HEK293T (cell line): ENCODE data around the gene C5orf47.
A peak's percentile ranks its signal among the peaks of the same experiment; 100 is the strongest.

Source experiments
- CTCF ChIA-PET: fragments of 350-600 bp; formaldehyde crosslinking; extraction: SDS; loops from one replicate; lab custom pipeline; 2021; ENCODE audit warnings: antibody characterized with exemption, inconsistent platforms; lab: Yijun Ruan, JAX
- POLR2A ChIA-PET: fragments of 350-600 bp; formaldehyde crosslinking; extraction: SDS; loops from one replicate; lab custom pipeline; 2020; ENCODE audit warnings: antibody characterized with exemption, inconsistent platforms; lab: Yijun Ruan, JAX
- DNase-seq: peaks from one replicate; pipeline ENCODE4 v3.0.0; 2012; ENCODE audit warnings: mixed read lengths; ENCODE audit errors: extremely low spot score
- ARNT ChIP-seq: fragments of 450-650 bp; IDR thresholded peaks from 2 replicates; pipeline ENCODE4 v1.6.1; 2017; ENCODE audit warnings: mild to moderate bottlenecking
- BHLHE40 ChIP-seq: fragments of 450-650 bp; IDR thresholded peaks from 2 replicates; pipeline ENCODE4 v1.6.1; 2016; ENCODE audit warnings: mild to moderate bottlenecking, moderate library complexity, borderline replicate concordance
- CTBP1 ChIP-seq: fragments of 450-650 bp; IDR thresholded peaks from 2 replicates; pipeline ENCODE4 v1.6.1; 2016; ENCODE audit warnings: borderline replicate concordance
- ELF4 ChIP-seq: fragments of 450-650 bp; IDR thresholded peaks from 2 replicates; pipeline ENCODE4 v1.6.1; 2017; ENCODE audit warnings: antibody characterized with exemption
- FOXA1 ChIP-seq: fragments of 450-650 bp; IDR thresholded peaks from 2 replicates; pipeline ENCODE4 v1.6.1; 2016; ENCODE audit warnings: mild to moderate bottlenecking
- FOXK2 ChIP-seq: fragments of 450-650 bp; IDR thresholded peaks from 2 replicates; pipeline ENCODE4 v1.6.1; 2016; ENCODE audit warnings: mild to moderate bottlenecking
- FOXM1 ChIP-seq: fragments of 450-650 bp; IDR thresholded peaks from 2 replicates; pipeline ENCODE4 v1.6.1; 2017; ENCODE audit warnings: mild to moderate bottlenecking, borderline replicate concordance
- HDGF ChIP-seq: fragments of 450-650 bp; IDR thresholded peaks from 2 replicates; pipeline ENCODE4 v1.6.1; 2017; ENCODE audit warnings: antibody characterized with exemption, borderline replicate concordance
- L3MBTL2 ChIP-seq: fragments of 450-650 bp; conservative IDR thresholded peaks from 2 replicates; pipeline ENCODE4 v1.6.1; 2016; ENCODE audit warnings: mild to moderate bottlenecking
- LEF1 ChIP-seq: fragments of 450-650 bp; IDR thresholded peaks from 2 replicates; pipeline ENCODE4 v1.6.1; 2017; ENCODE audit warnings: mild to moderate bottlenecking, borderline replicate concordance
- NFRKB ChIP-seq: fragments of 450-650 bp; IDR thresholded peaks from 2 replicates; pipeline ENCODE4 v1.6.1; 2016; ENCODE audit warnings: mild to moderate bottlenecking, moderate library complexity
- SP1 ChIP-seq: fragments of 450-650 bp; IDR thresholded peaks from 2 replicates; pipeline ENCODE4 v1.6.1; 2017
- SUZ12 ChIP-seq: fragments of 450-650 bp; IDR thresholded peaks from 2 replicates; pipeline ENCODE4 v1.6.1; 2016; ENCODE audit warnings: mild to moderate bottlenecking
- TARDBP ChIP-seq: fragments of 450-650 bp; IDR thresholded peaks from 2 replicates; pipeline ENCODE4 v1.6.1; 2016
- ZNF384 ChIP-seq: fragments of 450-650 bp; IDR thresholded peaks from 2 replicates; pipeline ENCODE4 v1.6.1; 2016

The C5orf47 gene

DNA sequence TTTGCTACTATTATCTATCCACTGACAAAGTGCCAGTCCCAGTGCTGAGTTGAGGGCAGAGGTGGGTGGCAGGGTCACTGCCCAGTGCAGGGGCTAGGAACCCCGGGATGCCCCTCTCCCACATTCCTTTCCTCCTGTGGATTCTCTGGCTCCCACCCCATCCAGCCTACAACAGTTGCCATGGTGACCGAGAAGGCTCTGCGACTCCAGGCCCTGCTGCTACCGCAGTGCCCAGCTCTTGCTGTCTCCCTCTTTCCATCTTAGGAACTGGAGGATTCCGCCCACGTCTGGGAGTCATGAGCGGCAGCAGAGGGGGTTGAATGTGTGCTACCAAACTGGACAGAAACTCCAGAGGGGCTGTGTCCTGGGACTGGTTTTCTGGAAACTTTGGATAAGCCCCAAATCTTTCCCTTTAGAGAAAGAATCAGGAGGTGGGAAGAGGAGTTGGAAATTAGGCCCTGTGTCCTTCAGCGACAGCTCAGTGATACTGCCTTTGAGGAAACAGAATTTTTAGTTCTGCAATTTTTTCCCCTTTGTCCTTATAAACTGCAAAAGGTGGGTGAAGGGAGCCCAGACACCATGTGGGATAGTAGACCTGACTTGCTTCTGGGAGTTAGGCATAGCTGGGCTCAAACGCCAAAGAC, 20.7 kb upstream of the C5orf47 start:
- ChIA-PET CTCF (no interaction called here), POLR2A (no interaction called here)
- TF ChIP-seq ZNF384 = no peak
- TF ChIP-seq L3MBTL2 = no peak
- no peak for TF ChIP-seq FOXK2
- TF ChIP-seq ELF4 = no peak
- no peak for TF ChIP-seq BHLHE40
- TF ChIP-seq HDGF = no peak
- no peak for TF ChIP-seq SUZ12
- no peak for DNase-seq

DNA sequence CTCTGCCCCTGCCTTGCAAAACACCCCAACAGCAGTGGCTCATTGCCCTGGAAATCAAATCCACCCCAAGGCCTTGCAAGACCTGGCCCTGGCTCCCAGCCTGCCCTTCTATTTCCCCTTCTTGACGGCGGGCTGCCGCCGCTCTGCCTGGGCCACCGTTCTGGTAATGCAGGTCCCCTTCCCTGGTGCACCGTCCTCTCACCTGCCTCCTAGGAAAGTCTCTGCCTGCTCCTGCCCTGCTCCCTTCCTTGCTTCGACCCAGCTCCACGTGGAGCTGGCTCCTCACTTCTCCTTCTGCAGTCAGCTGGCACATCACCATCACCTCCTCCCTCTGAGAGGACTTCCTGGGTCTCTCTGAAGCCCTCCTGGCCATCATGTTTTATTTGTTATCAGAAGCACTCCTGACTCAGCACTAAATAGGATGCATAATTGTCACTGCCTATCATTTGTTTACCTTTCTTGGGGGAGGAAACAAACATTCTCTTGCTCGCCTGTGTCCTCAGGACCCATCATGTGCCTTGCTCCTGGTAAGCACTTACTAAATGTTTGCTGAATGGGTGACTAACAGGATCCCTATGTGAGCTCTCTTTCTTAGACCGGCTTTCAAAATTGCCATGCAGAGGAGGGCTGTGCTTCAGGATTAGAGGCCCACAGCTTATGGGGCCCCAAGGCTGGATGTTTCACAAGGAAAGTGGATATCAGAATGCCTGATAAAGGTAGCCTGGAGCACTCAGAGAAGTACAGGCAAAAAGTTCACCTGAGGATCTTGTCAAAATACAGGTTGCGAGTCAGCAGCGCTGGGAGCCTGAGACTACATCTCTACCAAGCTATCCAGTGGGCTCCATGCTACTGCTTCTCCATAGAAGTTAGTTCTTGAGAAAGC, 19.6 kb upstream of the C5orf47 start:
- POLR2A ChIA-PET = no interaction called here

DNA sequence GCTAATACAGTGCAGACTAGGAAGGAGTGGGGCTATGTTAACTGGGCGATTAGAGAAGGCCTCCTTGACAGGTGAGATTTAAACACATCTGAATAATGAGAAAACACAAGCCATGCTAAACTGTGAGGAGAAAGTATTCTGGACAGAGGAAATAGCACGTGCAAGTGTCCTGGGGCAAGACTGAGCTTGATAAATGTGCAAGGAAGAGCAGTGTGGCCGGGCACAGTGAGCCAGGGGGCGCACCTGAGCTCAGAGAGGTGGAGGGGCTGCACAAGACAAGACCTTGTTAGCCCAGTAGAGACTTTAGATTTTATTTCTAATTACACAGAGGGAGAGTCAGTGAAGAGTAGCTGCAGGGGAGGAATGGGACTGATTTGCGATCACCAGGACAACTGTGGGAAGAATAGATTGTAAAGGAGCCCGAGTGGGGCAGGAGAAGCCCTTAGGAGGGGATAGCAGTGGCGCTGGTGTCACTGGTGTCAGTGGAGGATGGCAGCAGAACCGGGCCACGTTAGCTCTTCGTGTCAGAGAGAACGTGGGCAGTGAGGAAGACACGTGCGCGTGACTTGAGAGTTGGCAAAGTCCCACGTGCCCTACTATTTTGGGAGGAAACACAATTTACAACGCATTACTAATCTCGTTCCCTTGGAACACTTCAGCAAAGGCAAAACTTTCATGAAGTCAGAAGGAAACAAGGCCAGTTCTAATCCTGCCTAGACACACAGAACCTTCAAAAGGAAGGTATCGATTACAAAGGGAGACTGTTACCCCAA, 17.9 kb upstream of the C5orf47 start:
- ChIA-PET POLR2A (interaction anchor here (0.7 kb wide), 1 partner anchor 354 kb away, joined by 3 read pairs; no protein-coding TSS in a partner anchor), CTCF (interaction anchor here (0.6 to 1.0 kb wide), 5 partner anchors 8 to 412 kb away, joined by 3 read pairs; no protein-coding TSS in a partner anchor)
- TF ChIP-seq CTBP1 = no peak
- TF ChIP-seq LEF1 = no peak
- no peak for TF ChIP-seq ZNF384
- TF ChIP-seq FOXA1 = no peak
- no peak for TF ChIP-seq TARDBP
- no peak for TF ChIP-seq ARNT
- TF ChIP-seq NFRKB = no peak
- TF ChIP-seq SP1 = no peak
- TF ChIP-seq FOXK2 = no peak
- no peak for DNase-seq

More for the DNA sequence above, 19.6 kb upstream of the C5orf47 start:
- no peak for DNase-seq
- TF ChIP-seq L3MBTL2 (0 out of 2 replicates have a peak, but pooled peaks have one; percentile 22), ZNF384 (no peak)
- CTCF ChIA-PET = interaction anchor here (0.6 to 0.9 kb wide), 2 partner anchors 77 to 340 kb away, joined by 3 to 5 read pairs; no protein-coding TSS in a partner anchor

DNA sequence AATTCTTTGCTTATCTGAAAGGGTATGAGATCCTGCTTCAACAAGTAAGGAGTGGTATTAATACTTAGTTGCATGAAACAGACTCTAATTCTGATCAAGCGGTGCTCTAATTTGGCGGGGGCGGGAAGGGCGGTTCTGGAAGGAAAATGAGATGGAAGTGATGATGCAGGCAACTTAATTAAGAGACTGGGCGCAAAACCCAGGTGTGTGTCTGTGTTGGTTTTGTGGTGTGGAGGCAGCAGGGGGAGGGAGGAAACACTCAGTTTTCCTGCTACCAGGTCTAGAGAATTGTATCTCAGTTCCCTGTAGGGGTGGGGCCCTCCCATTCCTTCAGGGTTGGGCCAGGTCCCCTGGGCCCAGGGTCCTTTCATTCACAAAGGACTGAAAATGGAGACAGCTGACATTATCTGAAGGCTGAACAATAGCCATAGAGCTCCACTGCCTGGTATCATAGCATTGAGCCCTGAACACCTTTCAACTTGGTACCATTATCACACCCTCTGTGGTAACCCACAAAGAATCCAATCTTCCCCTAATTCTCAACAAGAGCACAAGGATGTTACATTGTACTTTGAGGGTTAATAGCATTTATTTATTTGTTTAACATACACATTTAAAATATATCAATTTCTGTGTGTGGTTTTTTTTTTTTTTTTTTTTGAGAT, 17.2 kb upstream of the C5orf47 start:
- POLR2A ChIA-PET = no interaction called here
- CTCF ChIA-PET = no interaction called here
- TF ChIP-seq FOXA1 (no peak), SP1 (no peak), SUZ12 (no peak), FOXM1 (no peak), TARDBP (no peak), L3MBTL2 (no peak), ARNT (no peak), HDGF (no peak), BHLHE40 (no peak), NFRKB (no peak), FOXK2 (no peak), CTBP1 (no peak)
- DNase-seq = no peak

DNA sequence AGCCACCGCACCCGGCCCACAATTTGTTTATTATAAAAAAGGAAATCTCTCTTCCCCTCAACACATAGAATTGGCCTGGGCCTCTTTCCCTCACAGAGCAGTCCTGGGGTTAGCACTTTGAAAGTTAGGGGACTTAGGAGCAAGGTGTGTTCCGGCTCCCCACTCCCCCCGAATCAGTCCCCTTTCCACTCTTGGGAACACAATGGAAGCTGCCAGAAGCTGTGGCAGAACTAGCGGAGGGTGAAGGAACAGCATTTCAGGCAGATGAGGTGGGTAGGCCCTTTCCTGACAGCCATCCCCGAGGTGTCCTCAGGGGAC, 16.4 kb upstream of the C5orf47 start:
- DNase-seq = no peak
- ChIA-PET CTCF (interaction anchor here (0.8 to 1.4 kb wide), 6 partner anchors 15 to 345 kb away, joined by 3 to 6 read pairs (median 4); no protein-coding TSS in a partner anchor), POLR2A (interaction anchor here (2.9 kb wide), 1 partner anchor 356 kb away, joined by 28 read pairs; the partner anchor contains the start of gene BOD1)
- TF ChIP-seq SUZ12 (no peak), L3MBTL2 (no peak), LEF1 (no peak), FOXA1 (no peak), CTBP1 (no peak), BHLHE40 (no peak), TARDBP (no peak)

DNA sequence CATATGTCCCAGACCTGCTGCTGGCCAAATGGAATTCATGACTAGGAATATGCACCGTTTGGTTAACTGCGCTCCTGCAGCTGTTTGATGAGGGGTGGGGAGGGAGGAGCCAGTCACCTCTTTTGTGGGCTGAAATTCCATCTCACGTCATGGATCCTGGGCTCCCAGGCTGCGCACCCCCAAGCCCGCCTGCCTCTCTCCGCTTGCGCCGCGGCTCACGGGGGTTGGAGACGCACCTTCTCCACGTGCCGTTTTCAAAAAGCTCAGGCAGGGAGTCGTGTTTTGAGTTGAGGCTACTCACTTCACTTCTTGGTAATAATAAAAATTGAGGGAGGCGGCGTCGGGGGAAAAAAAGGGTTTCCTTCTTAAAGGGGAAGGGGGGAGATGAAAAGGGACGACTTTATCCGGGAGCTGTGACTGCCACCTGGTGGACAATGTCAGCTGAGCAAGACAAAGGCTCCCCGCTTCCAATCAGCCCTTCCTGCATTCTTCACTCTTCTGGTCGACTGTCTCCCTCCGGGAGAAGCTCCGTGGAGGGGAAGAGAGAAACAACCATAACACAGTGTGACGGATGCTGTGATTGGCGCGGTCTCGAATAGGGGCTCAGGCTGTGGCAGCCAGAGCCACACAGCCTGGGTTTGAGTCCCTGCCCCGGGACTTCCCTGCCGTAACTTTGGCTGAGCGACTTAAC, 15.9 kb upstream of the C5orf47 start:
- TF ChIP-seq LEF1 (no peak), BHLHE40 (no peak), CTBP1 (no peak), L3MBTL2 (no peak), FOXK2 (no peak), SP1 (no peak), NFRKB (no peak)
- CTCF ChIA-PET = interaction anchor here (0.7 to 2.5 kb wide), 11 partner anchors 10 to 381 kb away, joined by 3 to 16 read pairs (median 3); partner anchors contain the start of gene BOD1
- POLR2A ChIA-PET = interaction anchor here (0.9 to 2.9 kb wide), 4 partner anchors 55 to 356 kb away, joined by 3 to 28 read pairs (median 3); partner anchors contain the start of gene BOD1
- DNase-seq = peak; percentile 90
